Heart left ventricle (tissue), 13 donors: ENCODE results near the gene PALLD.

ENCODE experiments used
- CTCF ChIP-seq, 12 donors: fragments of 200-600 bp; sonication (generic) in 4 of 12; IDR thresholded peaks; one replicate each; pipeline versions ENCODE4 v1.5.0 to v1.8.0; 2018 to 2022; ENCODE audit warnings: antibody characterized with exemption in 12 of 12, mild to moderate bottlenecking in 5 of 12
- POLR2A ChIP-seq, 2 donors: fragments of 450-650 bp; IDR thresholded peaks; one replicate each; pipeline ENCODE4 v1.6.1; 2017; ENCODE audit warnings: antibody characterized with exemption in 2 of 2, mild to moderate bottlenecking in 2 of 2, moderate library complexity in 2 of 2
- donor health status: ischemic (EF 13 %, LVEDD 7.1; RV severe dilation, severe dysfunction).
- donor health status: DM: no; HTN: yes; CAD: no.
- donor health status: DM: no; HTN: no; CAD: no.
- donor health status: ischemic (EF 25% LVEDD 6.9; RV normal size, moderate dysfunction).
- donor health status: ischemic (EF 25% LVEDD 5.7; RV mildly dilated, moderate dysfunction).
- donor health status: ischemic (EF 35%, LVEDD 5.7; RV mildly dilated, moderate dysfunction).
- donor health status: nonischemic (EF 11% LVEDD 7.7; RV severe dilation, severe dysfunction).
- donor health status: DM: yes; HTN: yes; CAD: no.
- donor health status: PGD.
- donor health status: ischemic (EF 29% LVEDD 5.4; RV normal size, mild dysfunction).
- donor health status: nonischemic (EF 23%, LVEDD 6.1; RV moderate dilation, normal function).

DNA sequence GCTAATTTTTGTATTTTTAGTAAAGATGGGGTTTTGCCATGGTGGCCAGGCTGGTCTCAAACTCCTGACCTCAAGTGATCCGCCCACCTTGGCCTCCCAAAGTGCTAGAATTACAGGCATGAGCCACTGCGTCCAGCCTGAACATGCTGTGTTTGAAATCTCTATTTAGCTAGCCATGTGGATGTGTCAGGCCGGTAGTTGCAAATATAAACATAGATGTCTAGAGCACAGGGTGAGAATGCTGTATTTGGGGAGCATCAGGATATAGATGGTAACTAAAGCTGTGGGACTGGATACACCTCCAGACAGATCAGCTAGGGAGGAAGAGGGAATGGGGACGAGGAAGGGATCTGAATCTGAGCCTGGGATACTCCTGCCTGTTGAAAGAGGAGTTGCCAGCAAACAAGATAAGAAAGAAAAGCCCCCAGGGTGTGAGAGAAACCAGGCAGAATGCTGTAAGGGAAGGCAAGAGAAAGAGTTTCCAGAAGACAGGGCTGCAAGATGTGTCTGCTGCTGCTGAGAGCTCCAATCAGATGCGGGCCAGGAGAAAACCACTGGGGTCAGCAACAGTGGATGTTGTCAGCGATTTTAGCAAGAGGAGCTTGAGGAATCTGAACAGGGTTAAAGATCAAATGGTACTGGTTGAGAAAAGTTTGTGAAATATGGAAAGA lies 177.4 kb downstream of the PALLD start:
- no peak for TF ChIP-seq CTCF (IDR thresholded peaks at IDR 0.05)
- TF ChIP-seq POLR2A (IDR thresholded peaks at IDR 0.05) = no peak
